Measurements from ENCODE around the gene VSIG8. TPM values are rescaled to one million over a fixed set of nuclear protein-coding genes. Genes with fewer than 3 reads are reported as not detected.

The VSIG8 gene
- total and polyA plus RNA-seq, 4 donors: 0.08 TPM; not detected in 3

DNA sequence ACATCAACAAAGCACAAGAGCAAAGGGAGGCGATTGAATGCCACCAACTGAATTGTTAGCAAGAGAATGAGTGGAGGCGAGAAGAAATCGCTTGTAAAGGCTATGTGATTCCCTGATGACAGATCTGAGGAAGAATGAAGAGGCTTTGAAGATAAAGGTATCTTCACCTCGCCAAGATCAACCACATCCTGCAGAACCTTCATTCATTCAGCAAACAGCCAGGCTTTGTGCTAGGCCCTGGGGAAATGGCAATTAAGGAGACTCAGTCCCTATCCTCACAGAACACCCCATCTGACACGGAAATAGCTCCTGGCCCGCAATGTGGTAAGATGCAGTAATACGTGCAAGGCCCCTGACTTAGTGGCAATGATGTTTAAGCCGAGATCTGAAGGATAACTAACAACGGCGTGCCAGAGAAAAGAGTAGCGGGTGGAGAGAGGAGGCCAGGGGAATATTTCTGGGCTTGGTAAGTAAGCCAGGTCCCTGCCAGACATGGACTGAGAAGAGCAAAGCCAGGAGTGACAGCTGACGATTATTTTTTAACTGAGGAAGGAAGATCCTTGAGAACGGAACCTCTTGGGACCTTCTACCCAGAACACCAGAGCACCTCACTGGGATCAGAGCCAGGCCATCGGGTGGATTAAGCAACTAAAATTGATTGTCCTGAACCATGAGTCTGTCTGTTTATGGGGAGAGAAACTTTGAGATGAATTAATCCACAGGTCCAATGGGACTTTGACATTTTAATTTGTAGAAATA is 4.6 kb upstream of the VSIG8 start:
- DNase-seq (ENCODE audit: low spot score): no peak
- no peaks in the 10 kb centered on the region for H3K27me3 ChIP-seq (ENCODE audit: control insufficient read depth in 4 of 4, insufficient read depth in 4 of 4, low read length in 3 of 4)
- peak overlapping the region in 1 of 2 donors; percentile 43 for H3K27ac ChIP-seq (ENCODE audit: low read depth in 1 of 2, low read length in 2 of 2)
- TF ChIP-seq FOXA2 (IDR thresholded peaks at IDR 0.05): no peak
- TF ChIP-seq RXRA (IDR thresholded peaks at IDR 0.05): no peak
- TF ChIP-seq SP1 (IDR thresholded peaks at IDR 0.05): no peak
- TF ChIP-seq HNF4A (conservative IDR thresholded peaks at IDR 0.05): peak in 1 of 2 donors; percentile 51
- H3K9me3 ChIP-seq (ENCODE audit: control insufficient read depth in 4 of 4, low read length in 3 of 4): no peaks in the 10 kb centered on the region
- WGBS: 73% methylated on average over 14 of the region's 14 CpGs
- H3K4me3 ChIP-seq (ENCODE audit: low read depth in 1 of 3, low read length in 3 of 3): no peak overlapping the region
- H3K4me1 ChIP-seq (ENCODE audit: control insufficient read depth in 4 of 4, insufficient read depth in 4 of 4, low read length in 3 of 4): peaks cover 6 to 11% (median 10%) of the 10 kb centered on the region in 4 donors
- H3K36me3 ChIP-seq (ENCODE audit: control insufficient read depth in 4 of 4, insufficient read depth in 3 of 4, low read depth in 1 of 4, low read length in 3 of 4): no peaks in the 10 kb centered on the region
- H3K9ac ChIP-seq (ENCODE audit: low read depth in 1 of 2, low read length in 2 of 2): no peak overlapping the region

GRCh38 chr1:159866066-159866465 is 3.6 kb upstream of the VSIG8 start:
- no peaks in the 10 kb centered on the region for H3K27me3 ChIP-seq (ENCODE audit: control insufficient read depth in 4 of 4, insufficient read depth in 4 of 4, low read length in 3 of 4)
- DNase-seq (ENCODE audit: low spot score): no peak
- WGBS: 95% methylated on average over 1 of the region's 1 CpG

More at GRCh38 chr1:159866066-159866465, 3.6 kb upstream of the VSIG8 start:
- H3K9ac ChIP-seq (ENCODE audit: low read depth in 1 of 2, low read length in 2 of 2): no peak overlapping the region
- TF ChIP-seq FOXA2 (IDR thresholded peaks at IDR 0.05) (no peak), SP1 (IDR thresholded peaks at IDR 0.05) (no peak), RXRA (IDR thresholded peaks at IDR 0.05) (no peak), EGR1 (IDR thresholded peaks at IDR 0.05; ENCODE audit: low read depth in 2 of 2) (no peak), YY1 (IDR thresholded peaks at IDR 0.05) (no peak), MAX (IDR thresholded peaks at IDR 0.05) (no peak), RAD21 (IDR thresholded peaks at IDR 0.05) (no peak), ATF3 (IDR thresholded peaks at IDR 0.05) (no peak), FOXA1 (IDR thresholded peaks at IDR 0.05) (no peak), HNF4G (IDR thresholded peaks at IDR 0.05) (no peak), JUND (IDR thresholded peaks at IDR 0.05) (no peak)
- TF ChIP-seq, protein P1, sequence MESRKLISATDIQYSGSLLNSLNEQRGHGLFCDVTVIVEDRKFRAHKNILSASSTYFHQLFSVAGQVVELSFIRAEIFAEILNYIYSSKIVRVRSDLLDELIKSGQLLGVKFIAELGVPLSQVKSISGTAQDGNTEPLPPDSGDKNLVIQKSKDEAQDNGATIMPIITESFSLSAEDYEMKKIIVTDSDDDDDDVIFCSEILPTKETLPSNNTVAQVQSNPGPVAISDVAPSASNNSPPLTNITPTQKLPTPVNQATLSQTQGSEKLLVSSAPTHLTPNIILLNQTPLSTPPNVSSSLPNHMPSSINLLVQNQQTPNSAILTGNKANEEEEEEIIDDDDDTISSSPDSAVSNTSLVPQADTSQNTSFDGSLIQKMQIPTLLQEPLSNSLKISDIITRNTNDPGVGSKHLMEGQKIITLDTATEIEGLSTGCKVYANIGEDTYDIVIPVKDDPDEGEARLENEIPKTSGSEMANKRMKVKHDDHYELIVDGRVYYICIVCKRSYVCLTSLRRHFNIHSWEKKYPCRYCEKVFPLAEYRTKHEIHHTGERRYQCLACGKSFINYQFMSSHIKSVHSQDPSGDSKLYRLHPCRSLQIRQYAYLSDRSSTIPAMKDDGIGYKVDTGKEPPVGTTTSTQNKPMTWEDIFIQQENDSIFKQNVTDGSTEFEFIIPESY (IDR thresholded peaks at IDR 0.05): no peak
- TF ChIP-seq, protein P2, sequence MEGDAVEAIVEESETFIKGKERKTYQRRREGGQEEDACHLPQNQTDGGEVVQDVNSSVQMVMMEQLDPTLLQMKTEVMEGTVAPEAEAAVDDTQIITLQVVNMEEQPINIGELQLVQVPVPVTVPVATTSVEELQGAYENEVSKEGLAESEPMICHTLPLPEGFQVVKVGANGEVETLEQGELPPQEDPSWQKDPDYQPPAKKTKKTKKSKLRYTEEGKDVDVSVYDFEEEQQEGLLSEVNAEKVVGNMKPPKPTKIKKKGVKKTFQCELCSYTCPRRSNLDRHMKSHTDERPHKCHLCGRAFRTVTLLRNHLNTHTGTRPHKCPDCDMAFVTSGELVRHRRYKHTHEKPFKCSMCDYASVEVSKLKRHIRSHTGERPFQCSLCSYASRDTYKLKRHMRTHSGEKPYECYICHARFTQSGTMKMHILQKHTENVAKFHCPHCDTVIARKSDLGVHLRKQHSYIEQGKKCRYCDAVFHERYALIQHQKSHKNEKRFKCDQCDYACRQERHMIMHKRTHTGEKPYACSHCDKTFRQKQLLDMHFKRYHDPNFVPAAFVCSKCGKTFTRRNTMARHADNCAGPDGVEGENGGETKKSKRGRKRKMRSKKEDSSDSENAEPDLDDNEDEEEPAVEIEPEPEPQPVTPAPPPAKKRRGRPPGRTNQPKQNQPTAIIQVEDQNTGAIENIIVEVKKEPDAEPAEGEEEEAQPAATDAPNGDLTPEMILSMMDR (IDR thresholded peaks at IDR 0.05; ENCODE audit: low read depth, low read length, missing input control): no peak
- TF ChIP-seq, protein P3, sequence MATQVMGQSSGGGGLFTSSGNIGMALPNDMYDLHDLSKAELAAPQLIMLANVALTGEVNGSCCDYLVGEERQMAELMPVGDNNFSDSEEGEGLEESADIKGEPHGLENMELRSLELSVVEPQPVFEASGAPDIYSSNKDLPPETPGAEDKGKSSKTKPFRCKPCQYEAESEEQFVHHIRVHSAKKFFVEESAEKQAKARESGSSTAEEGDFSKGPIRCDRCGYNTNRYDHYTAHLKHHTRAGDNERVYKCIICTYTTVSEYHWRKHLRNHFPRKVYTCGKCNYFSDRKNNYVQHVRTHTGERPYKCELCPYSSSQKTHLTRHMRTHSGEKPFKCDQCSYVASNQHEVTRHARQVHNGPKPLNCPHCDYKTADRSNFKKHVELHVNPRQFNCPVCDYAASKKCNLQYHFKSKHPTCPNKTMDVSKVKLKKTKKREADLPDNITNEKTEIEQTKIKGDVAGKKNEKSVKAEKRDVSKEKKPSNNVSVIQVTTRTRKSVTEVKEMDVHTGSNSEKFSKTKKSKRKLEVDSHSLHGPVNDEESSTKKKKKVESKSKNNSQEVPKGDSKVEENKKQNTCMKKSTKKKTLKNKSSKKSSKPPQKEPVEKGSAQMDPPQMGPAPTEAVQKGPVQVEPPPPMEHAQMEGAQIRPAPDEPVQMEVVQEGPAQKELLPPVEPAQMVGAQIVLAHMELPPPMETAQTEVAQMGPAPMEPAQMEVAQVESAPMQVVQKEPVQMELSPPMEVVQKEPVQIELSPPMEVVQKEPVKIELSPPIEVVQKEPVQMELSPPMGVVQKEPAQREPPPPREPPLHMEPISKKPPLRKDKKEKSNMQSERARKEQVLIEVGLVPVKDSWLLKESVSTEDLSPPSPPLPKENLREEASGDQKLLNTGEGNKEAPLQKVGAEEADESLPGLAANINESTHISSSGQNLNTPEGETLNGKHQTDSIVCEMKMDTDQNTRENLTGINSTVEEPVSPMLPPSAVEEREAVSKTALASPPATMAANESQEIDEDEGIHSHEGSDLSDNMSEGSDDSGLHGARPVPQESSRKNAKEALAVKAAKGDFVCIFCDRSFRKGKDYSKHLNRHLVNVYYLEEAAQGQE (IDR thresholded peaks at IDR 0.05): no peak
- H3K4me3 ChIP-seq (ENCODE audit: low read depth in 1 of 3, low read length in 3 of 3): no peak overlapping the region
- H3K36me3 ChIP-seq (ENCODE audit: control insufficient read depth in 4 of 4, insufficient read depth in 3 of 4, low read depth in 1 of 4, low read length in 3 of 4): no peaks in the 10 kb centered on the region
- peaks cover 6 to 11% (median 10%) of the 10 kb centered on the region in 4 donors for H3K4me1 ChIP-seq (ENCODE audit: control insufficient read depth in 4 of 4, insufficient read depth in 4 of 4, low read length in 3 of 4)
- no peak overlapping the region for H3K27ac ChIP-seq (ENCODE audit: low read depth in 1 of 2, low read length in 2 of 2)
- H3K9me3 ChIP-seq (ENCODE audit: control insufficient read depth in 4 of 4, low read length in 3 of 4): no peaks in the 10 kb centered on the region

All from liver (tissue), 9 donors.